CD4-positive, alpha-beta T cell treated with Interleukin-15 for 4 hours (primary cell): ENCODE measurements around the gene TENM3.
"Not testable (repeated sequence)": the region's sequence is repeated elsewhere in the genome, so short reads cannot be mapped to it uniquely, and the experiment has no call there.

Source experiments
- DNase-seq: peaks from one replicate; pipeline ENCODE4 v3.0.0-alpha.2; 2020; ENCODE audit warnings: low spot score

The TENM3 gene

DNA sequence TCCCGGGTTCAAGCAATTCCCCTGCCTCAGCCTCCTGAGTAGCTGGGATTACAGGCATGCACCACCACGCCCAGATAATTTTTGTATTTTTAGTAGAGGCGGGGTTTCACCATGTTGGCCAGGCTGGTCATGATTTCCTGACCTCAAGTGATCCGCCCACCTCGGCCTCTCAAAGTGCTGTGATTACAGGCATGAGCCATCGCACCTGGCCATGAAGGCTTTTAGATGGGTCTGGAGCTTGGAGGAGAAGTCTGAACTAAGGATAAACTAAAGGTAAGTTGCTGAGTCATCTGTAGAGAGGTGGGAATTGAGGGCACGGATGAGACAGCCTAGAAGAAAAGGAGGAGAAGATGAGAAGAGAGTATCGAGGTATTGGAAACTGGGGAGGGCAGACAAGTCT is at the start of gene TENM3:
TSS of gene TENM3 (plus strand) at position 199 of the 400 bp plus-strand sequence. CDS start 80,619 bp downstream, outside the sequence.
- not testable (repeated sequence) for DNase-seq

DNA sequence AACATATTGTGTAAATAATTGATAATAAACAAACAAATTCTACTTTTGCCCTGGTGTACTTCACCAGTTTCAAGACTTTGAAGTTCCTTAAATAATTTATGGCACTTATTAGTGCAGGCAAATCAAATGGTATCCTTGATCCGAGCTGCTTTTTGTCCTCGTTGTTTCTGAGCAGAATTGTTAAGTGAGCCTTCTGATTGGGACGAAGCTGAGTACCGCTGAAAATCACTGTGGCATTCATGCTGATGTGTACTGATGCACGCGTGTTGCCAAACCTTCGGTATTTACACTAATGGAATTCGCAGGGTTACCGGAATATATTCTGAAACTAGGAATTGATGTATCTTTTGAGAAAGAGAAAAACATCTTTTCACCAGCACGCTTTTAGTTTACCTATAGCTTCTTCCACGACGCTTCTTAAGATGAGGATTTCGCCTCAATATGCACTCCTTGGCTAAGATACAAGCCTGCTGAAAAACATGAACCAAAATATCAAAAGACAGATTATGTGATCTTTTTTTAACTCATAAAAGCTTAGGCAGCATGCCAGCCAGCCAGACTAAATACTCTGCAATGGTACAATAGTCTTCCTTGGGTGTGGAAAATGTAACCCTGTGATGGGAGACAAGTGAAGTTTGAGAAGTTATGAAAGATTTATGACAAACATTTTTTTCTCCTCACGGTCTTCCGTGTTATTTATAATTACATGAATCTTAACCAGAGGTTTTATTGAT is 48.9 kb upstream of the TENM3 start:
- DNase-seq, result no peak

DNA sequence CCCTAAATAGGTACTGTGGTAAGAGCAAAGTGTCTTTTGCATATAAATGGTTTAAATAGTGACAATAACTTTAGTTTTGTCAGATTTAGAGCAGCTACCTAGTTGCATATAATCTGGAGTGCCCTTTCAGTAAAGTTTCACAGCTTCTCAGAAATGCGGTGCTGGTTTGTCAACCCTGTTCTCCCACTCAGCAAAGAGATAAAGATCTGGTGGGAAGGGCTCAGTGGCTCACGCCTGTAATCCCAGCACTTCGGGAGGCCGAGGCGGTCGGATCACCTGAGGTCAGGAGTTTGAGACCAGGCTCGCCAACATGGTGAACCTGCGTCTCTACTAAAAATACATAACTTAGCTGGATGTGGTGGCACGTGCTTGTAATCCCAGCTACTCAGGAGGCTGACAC is 45.6 kb upstream of the TENM3 start:
- DNase-seq, result no peak

DNA sequence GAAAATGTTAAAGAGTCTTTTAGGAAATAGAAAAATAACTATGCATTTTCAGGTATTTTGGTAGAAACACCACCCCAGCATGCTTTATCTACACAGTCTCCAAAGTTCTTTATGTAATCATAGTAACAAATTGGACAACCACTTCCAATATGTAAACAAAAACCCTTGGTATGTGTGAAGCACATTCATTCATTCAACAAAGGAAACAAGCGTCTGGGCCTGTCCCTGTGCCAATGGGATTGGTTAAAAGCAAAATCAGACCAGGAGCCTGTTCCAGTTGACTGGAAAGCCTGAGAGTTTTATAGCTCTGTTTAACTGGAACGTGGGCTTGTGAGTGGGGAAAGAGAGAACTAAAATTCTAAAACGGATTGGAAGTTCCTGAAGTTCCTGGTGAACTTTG is 41.3 kb upstream of the TENM3 start:
- no peak for DNase-seq

DNA sequence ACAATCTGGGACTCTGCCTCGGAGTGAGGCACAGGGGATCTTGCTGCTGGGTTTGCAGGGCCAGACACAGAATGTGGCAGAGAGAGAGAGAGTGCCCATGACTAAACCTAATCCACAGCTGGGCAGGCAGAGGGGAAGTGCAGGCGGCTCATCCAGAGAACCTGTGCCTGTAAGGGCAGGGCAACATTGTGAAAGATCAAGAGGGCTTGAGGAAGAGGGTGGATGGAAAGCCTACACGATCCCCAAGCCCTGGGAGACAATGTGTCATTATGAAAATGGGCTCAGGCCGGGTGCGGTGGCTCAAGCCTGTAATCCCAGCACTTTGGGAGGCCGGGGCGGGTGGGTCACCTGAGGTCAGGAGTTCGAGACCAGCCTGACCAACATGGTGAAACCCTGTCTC is 40.6 kb upstream of the TENM3 start:
- DNase-seq, result no peak

DNA sequence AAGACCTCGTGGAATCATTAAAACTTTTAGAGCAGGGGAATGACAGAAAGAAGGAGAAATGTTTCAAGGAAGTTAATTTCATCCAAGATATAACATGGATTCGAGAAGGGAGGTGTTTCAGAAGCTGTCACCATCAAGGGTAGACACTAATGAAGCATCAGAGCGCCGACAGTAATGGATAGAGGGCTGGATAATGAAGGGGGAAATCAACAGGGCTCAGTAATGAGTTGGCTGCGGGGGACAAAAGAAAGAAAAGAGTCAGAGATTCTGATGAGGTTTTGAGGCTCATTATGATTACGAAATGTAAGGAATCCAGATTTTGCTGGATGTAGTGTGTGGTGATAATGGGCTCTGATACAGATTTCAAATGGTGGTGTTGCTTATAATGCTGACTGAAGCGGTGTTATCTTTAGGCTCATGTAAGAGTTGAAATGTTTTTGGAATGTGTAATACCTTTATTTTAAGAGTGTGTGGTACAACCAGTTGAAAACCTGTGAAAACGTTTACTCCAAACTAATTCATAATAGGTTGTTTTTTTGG is 39.3 kb upstream of the TENM3 start:
- DNase-seq, result no peak

DNA sequence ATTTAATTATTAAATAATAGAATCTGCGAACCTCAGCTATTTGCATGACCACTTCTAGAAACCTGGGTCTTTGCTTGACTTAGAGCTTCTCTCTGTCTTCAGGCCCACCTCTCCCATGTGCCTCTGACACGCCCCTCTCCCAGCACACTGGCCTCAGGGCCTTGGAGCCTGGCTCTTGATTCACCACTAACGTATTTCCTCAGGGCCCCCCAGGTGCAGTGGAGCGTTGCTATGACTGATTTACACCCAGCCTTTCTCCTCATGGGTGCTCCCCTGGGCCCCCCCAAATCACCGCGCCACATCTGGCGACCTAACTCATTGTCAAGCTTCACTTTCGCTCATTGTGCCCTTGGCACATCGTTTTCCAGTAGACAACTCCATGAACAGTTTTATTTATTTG is 37.9 kb upstream of the TENM3 start:
- no peak for DNase-seq

DNA sequence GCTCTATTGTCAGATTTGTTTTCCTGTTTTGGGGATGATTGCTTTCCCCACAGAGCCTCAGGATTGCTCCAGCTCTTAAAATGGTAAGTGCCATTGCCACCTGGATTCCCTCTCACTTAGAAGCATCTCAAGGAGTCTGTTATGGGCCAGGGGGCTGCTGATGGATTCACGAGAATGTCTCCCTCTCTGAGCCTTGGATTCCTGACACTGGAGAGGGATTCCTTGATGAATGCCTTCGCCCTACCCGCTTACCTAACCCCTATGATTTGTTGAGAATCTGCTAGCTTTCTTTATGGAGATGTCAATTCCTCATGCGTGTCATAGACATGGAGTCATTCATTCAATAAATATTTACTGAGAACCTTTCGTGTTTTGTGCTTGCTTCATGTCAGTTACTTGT is 36.9 kb upstream of the TENM3 start:
- DNase-seq, result no peak

DNA sequence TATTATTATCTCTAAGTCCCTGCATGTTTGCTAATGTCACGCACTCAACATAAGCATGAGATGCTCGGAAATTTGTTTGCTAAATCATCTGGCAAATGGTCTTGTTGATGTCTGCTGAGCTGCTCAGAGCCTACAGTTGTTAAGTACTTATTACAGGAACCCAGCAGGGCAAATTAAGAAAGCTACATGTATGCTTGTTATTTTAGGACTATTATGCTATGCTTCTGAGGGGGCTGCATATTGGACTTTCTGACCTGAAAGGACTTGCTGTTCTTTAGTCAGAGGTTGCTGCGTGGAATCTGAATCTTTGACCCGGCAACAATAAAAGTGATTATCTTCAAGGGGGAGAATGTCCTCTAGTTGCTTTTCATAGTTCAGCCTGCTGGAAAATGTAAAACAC is 36.3 kb upstream of the TENM3 start:
- DNase-seq, result no peak

DNA sequence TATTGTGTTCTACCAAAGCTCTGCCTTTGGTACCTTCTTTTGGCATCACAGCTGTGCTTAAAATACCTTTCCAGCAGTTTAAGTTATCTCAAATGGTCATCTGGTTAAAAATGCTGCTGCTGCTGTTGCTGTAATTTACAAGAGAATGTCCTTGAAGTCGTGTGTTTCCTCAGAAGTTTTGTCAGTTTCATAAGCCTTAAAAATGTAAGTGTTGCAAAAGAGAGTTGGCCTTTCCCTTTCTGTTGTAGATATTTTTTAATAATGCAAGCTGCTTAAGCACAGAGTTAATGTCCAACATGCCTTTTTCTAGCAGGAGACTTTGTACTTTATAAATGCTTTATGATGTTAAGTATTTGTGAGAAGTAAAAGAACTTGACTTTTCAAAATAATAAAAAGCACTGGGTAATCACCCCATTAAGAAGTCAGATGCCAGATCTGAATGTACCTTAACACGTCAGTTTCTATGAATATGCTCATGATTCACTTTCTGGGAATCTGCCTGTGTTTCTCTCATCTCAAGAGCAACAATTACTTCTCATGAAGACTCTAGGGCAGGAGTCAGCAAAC is 35.3 kb upstream of the TENM3 start:
- no peak for DNase-seq

DNA sequence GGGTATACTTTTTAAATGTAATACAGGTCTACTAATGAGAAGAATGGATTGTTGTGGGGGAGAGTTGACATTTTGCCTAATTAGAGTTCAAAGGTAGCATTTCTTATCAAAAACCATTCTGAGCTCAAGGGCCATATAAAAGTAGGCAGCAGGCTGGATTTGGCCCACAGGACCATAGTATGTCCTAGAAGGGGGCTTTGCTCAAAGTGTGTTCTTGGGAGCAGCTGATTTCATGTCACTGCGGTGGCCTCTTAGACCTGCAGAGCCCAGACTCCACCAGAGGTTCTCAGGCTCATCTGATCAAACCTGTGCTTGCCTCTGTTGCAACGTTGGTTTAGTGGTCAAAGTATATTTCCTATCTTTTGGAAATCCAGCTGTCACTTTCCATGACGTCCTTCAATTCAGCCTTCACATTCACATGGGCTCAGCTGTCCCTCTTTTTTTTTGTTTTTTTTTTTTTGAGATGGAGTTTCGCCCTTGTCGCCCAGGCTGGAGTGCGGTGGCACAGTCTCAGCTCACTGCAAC is 34.6 kb upstream of the TENM3 start:
- no peak for DNase-seq

DNA sequence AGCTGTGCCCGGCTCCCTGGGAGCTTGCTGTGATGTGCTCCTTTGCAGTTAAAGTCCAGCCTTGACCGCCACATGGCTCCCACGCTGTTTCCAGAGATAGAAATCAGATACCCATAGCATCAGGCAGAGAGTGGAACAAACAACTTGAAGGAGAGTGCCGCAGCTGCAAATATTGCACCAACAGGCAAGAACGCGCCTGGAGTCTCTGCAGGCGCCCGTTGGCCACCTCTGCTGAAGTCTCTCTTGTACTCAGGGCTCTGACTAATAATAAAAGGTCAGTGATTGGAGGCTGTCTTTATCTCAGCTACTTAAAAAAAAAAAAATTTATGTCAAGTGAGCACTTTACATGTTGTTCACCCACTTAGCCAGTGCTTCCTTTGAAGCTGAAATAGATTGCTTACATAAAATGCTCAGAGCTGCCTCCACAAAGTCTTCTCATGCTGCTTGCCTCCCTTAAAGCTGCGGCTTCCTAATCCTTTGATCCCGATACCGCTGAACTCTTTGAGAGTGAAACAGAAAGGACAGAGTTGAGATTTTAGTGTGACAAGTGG is 30.9 kb upstream of the TENM3 start:
- DNase-seq, result no peak

DNA sequence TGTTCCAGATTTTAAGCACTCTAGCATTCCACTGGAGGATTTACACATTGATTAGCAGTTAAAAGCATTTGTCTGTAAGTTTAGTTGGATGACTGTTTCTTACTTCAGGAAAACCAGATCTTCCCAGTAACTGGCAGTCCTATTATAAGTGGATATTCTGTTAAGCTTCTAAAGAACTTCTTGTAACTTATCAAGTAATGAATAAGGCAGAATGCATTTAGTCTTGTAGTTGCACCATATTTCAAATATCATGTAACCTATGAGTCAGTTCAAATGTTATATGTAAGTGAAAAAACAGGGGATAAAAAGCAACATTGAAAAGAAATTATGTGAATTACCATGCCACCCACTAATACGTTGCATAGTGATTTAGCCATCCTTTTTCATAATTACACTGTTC is 30.2 kb upstream of the TENM3 start:
- no peak for DNase-seq

DNA sequence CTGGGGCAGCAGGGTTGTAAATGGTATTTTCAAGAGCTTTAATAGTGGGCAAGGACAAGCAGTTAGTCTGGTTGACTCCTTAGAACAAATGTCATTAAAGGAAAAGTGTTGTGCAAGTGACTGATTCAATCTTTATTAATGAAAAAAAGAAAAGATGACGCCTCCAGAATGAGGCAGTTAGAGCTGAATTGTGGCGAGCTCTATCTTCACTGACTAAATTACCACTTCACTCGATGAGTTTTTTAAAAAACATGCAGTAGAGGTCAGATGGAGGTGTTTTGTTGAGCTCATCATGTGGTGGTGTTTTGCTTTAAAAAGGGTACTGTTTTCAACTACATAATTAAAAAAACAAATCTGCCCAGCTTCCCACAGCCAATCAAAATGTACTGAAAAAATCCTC is 28.1 kb upstream of the TENM3 start:
- DNase-seq, result no peak

DNA sequence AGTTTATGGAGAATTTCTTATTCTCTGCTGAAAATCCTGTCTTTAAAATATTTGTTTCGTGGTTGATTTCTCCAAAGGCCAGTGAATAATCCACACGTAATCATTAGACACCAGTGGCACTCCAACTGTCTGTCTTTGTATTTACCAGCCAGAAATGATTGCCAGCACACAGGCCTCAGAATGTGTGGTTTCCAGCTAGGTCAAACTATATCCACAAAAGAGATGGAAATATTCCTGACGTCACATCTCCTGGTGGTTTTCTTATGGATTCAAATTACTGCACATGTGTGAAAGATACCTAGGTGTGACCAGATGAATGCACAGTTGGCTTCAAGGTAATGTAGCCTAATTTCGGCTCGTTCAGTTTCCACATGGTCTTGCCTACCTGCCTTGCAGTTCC is 27.2 kb upstream of the TENM3 start:
- no peak for DNase-seq

DNA sequence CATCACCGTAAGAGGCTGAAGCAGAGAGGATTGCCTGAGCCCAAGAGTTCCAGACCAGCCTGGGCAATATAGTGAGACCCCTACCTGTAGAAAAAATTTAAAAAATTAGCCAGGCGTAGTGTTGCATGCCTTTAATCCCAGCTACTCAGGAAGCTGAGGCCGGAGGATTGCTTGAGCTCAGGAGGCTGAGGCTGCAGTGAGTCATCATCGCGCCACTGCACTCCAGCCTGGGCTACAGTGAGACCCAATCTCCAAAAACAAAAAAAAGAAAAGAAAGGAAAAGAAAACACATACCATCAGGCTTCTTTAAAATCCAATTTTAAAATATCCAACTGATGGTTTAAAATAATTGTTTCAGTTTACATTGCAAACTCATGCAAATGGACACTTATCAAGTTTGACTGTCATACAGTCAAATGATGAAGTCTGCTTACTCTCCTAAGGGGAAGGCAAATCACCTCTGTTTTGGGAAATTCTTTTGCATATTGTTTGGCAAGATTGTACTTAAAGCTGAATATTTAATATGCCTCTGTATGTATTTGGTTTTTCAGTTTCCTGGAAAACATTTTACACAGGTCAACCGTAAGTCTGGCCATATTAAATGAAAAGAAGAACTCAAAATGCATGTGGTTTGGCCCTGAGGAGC is 23.7 kb upstream of the TENM3 start:
- DNase-seq, result no peak

DNA sequence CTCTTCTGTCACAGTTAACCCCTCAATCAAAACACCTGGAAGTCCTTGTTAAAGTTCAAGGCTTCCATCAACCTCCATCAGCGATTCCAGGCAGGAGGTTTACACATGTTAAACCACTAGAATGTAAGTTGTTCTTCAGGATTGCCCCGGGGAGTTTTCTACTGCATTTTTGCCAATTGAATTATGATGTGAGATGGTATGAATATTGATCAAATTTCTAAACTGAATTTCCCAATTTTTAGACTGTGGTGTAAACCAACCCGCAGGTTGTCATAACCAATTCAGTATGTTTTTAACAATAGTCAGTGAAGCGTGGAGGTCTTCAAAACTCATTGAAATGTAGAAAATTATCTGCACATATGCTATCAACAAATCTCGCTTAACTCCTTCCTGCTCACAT is 21.2 kb upstream of the TENM3 start:
- DNase-seq, result no peak

DNA sequence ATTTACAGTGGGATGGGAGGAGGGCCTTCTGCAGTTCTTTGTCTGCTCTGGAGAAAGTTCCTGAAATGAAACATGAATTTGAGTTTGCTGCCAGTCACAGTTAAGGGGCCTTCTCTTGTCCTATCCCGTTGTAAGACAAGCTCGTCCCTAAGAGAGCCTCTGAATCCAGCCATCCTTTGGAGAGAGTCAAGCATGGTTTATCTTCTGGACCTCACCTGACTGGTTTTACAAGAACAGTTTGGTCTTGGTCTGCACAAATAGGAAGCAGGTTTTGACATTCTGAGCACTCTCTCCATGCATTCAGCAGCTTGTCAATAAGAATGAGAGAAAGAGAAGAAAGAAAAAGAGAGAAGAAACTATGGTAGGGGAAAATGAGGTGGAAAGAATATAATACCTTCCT is 20.4 kb upstream of the TENM3 start:
- DNase-seq, result no peak

DNA sequence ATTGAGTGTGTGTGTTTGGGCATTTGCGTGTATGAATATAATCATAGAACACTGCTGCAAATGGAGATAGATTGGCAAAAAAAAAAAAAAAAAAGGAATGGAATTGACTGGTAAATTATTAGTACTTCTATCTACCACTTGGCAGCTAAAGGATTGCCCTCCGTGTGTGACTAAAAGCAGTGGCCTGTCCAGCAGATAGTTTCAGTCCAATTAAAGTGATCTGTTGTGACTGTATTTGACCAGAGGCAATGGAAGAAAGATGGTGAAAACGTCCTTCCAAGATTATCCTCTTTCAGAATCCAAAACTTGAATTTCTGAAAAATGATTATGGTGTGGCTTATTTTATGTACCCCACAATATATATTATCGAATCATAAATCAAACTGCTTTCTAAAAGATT is 19.5 kb upstream of the TENM3 start:
- DNase-seq, result no peak

DNA sequence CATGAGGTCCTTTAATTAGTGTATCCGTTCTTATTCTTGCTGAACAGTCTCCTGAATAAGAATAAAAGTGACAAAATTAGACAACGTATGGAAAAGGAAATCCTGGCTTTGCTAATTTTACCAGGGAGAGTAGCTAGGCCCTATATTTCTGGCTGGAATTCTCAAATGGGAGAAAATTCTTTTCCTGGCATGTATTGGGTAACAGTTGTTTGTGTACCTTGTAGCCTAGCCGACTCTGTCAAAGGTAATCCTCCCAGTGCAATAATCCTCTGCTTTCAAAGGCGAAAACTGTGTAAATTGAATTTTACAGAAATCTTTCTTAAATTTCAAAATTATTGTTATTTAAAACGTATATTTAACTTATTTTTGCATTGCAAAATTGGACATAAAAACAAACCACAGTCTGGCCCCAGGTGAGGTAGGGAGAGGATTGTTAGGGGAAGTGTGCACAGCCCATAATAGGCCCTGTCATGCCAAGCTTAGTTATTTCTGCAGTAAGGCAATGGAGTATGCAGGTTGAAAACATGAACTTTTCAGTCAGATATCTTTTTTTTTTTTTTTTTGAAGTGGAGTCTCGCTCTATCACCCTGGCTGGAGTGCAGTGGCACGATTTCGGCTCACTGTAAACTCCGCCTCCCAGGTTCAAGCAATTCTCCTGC is 18.9 kb upstream of the TENM3 start:
- DNase-seq, result no peak

DNA sequence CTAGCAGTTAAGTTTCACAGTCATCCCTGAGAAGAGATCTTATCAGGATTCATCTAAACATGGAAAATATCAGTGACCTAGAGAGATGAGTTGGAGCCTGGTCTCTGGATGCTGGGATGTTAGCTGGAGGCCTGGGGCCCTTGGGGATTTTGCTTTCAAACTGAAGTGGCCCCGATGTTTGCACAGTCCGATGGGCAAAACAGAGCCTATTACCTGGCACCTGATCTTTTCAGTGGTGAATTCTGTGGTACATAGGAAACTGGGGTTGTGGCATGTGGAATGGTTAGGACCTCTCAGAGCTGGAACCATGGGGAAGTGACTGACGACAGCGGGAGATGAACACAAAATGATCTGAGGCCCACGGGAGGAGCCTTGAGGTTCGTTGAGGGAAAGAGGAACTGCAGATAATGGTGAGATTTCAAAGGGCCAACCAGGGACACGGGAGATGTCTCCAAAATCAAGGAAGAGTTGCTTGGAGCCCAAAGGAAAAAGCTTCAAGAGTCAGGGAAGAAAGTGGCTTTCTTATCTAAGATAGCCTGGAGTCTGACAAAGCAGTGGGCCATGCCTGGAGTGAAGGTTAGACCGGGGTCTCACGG is 17.8 kb upstream of the TENM3 start:
- DNase-seq, result no peak

DNA sequence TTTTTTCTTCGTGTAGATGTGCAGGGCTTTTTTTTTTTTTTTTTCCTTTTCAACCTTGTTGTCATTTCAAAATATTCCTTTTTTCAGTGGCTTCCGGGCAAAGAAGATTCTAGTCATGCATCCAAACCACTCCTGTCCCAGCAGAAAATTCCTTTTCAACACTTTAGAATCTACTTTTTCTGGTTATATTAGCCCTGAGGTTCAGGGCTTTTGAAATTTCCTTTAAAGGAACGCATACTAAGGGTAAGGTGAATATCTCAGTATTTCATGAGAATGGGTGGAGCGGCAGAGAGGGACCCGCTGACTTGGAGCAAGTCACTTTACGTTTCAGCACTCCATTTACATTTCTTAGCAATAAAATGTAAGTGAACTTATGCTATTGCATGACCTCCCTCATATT is 15.6 kb upstream of the TENM3 start:
- DNase-seq, result no peak
